Measurements from ENCODE around the gene CES4A. TPM values are rescaled to one million over a fixed set of nuclear protein-coding genes. Genes with fewer than 3 reads are reported as not detected.

Gene CES4A
- total RNA-seq, 2 experiments from 2014 or later: 14.9 to 16.0 TPM

DNA sequence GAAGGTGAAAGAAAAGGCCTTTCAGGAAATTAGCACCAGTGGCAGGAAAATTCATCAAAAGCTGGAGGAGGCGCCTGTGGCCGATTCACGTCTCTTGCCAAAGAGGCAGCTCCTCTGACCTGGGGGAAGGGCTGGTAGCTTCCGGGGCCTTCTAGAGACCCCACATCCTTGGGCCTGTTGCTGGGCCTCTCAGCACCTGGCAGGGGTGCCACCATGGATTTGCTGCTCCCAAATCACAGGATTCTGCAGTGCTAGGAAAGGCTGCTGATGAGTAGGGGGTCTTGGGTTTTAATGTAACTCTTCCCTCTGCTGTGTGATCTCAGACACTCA is 29.0 kb downstream of the CES4A start:
- H3K4me1 Mint-ChIP-seq (ENCODE audit: low read depth): no peaks in the 10 kb centered on the region
- intact Hi-C loops (cut with DNase I, micrococcal nuclease): loop anchor here (2.0 to 10.0 kb wide), 3 partner anchors 83 to 170 kb away; partner anchors contain the start of gene MATCAP1 (in 1 of the 2)
- Histone ChIP-seq H3K4me1 (ENCODE audit: insufficient read depth, low read length) (peaks cover 26% of the 10 kb centered on the region), H3K4me3 (ENCODE audit: low read length) (no peak overlapping the region), H3K9me3 (ENCODE audit: control insufficient read depth in 1 of 2, insufficient read depth in 1 of 2, low read length in 2 of 2) (no peaks in the 10 kb centered on the region), H3K36me3 (ENCODE audit: insufficient read depth, low read length) (no peaks in the 10 kb centered on the region), H3K27me3 (ENCODE audit: control insufficient read depth in 1 of 2, insufficient read depth in 2 of 2, low read length in 2 of 2) (peaks cover 0 to 2% of the 10 kb centered on the region in 2 experiments), H3K27ac (ENCODE audit: low read depth in 1 of 2, low read length in 2 of 2) (no peak overlapping the region)
- TF ChIP-seq CTCF (IDR thresholded peaks at IDR 0.05): no peak
- CTCF ChIA-PET: interaction anchor here (0.6 to 3.0 kb wide), 18 partner anchors 10 to 180 kb away, joined by 3 to 43 read pairs (median 4); partner anchors contain the start of genes CBFB, E2F4, FBXL8 and PHAF1
- no peak for ATAC-seq (ENCODE audit: poor library complexity)
- POLR2A ChIA-PET: interaction anchor here (0.9 to 2.4 kb wide), 10 partner anchors 12 to 206 kb away, joined by 3 to 32 read pairs (median 5); partner anchors contain the start of genes B3GNT9, CBFB, FBXL8 and MATCAP1
- H3K27ac Mint-ChIP-seq: no peak overlapping the region
- DNase-seq: no peak
- H3K4me3 Mint-ChIP-seq: peak overlapping the region; percentile 1
- no peaks in the 10 kb centered on the region for H3K36me3 Mint-ChIP-seq (ENCODE audit: low read depth)
- H3K9me3 Mint-ChIP-seq: no peaks in the 10 kb centered on the region
- no peaks in the 10 kb centered on the region for H3K27me3 Mint-ChIP-seq

- DNase-seq (peak; percentile 74 to 93 (median 79)), ATAC-seq (ENCODE audit: poor library complexity) (peak; percentile 90)
- Mint-ChIP-seq H3K9me3 (no peaks in the 10 kb centered on the region), H3K36me3 (ENCODE audit: low read depth) (no peaks in the 10 kb centered on the region), H3K27me3 (no peaks in the 10 kb centered on the region), H3K4me1 (ENCODE audit: low read depth) (no peaks in the 10 kb centered on the region), H3K27ac (no peak overlapping the region), H3K4me3 (peak overlapping the region; percentile 1)
- Histone ChIP-seq H3K9me3 (ENCODE audit: control insufficient read depth in 1 of 2, insufficient read depth in 1 of 2, low read length in 2 of 2) (no peaks in the 10 kb centered on the region), H3K27ac (ENCODE audit: low read depth in 1 of 2, low read length in 2 of 2) (no peak overlapping the region), H3K4me3 (ENCODE audit: low read length) (no peak overlapping the region), H3K36me3 (ENCODE audit: insufficient read depth, low read length) (no peaks in the 10 kb centered on the region), H3K27me3 (ENCODE audit: control insufficient read depth in 1 of 2, insufficient read depth in 2 of 2, low read length in 2 of 2) (peaks cover 0 to 2% of the 10 kb centered on the region in 2 experiments), H3K4me1 (ENCODE audit: insufficient read depth, low read length) (peaks cover 26% of the 10 kb centered on the region)
- CTCF ChIA-PET: interaction anchor here (0.6 to 3.0 kb wide), 25 partner anchors 10 to 180 kb away, joined by 3 to 43 read pairs (median 4); partner anchors contain the start of genes B3GNT9, CBFB, E2F4 and FBXL8
- POLR2A ChIA-PET: interaction anchor here (0.9 to 2.4 kb wide), 10 partner anchors 11 to 206 kb away, joined by 3 to 32 read pairs (median 5); partner anchors contain the start of genes B3GNT9, CBFB, FBXL8 and MATCAP1
- intact Hi-C loops (cut with DNase I, micrococcal nuclease): loop anchor here (1.0 to 10.0 kb wide), 5 partner anchors 83 to 169 kb away; partner anchors contain the start of gene MATCAP1 (in 1 of the 2)
- TF ChIP-seq CTCF (IDR thresholded peaks at IDR 0.05): peak; percentile 50
These were observed 29.6 kb downstream of the CES4A start for GRCh38 chr16:67017810-67018488.

GRCh38 chr16:67019171-67019570 is 30.8 kb downstream of the CES4A start:
- POLR2A ChIA-PET: interaction anchor here (0.6 to 2.4 kb wide), 4 partner anchors 9 to 140 kb away, joined by 3 to 32 read pairs (median 10); partner anchors contain the start of genes CBFB, FBXL8 and TRADD
- intact Hi-C loops (cut with DNase I, micrococcal nuclease): loop anchor here (5.0 to 10.0 kb wide), 2 partner anchors 166 to 168 kb away; partner anchors contain the start of gene MATCAP1 (in 1 of the 2)
- H3K4me1 Mint-ChIP-seq (ENCODE audit: low read depth): no peaks in the 10 kb centered on the region
- DNase-seq: no peak
- no peaks in the 10 kb centered on the region for H3K9me3 ChIP-seq (ENCODE audit: control insufficient read depth in 1 of 2, insufficient read depth in 1 of 2, low read length in 2 of 2)
- H3K36me3 ChIP-seq (ENCODE audit: insufficient read depth, low read length): no peaks in the 10 kb centered on the region
- no peak overlapping the region for H3K4me3 ChIP-seq (ENCODE audit: low read length)
- H3K9me3 Mint-ChIP-seq: no peaks in the 10 kb centered on the region
- peaks cover 16% of the 10 kb centered on the region for H3K4me1 ChIP-seq (ENCODE audit: insufficient read depth, low read length)
- peaks cover 0 to 2% of the 10 kb centered on the region in 2 experiments for H3K27me3 ChIP-seq (ENCODE audit: control insufficient read depth in 1 of 2, insufficient read depth in 2 of 2, low read length in 2 of 2)
- H3K4me3 Mint-ChIP-seq: no peak overlapping the region
- CTCF ChIA-PET: interaction anchor here (1.8 to 3.0 kb wide), 4 partner anchors 8 to 137 kb away, joined by 7 to 43 read pairs (median 14); partner anchors contain the start of gene CBFB
- ATAC-seq (ENCODE audit: poor library complexity): no peak
- no peak overlapping the region for H3K27ac ChIP-seq (ENCODE audit: low read depth in 1 of 2, low read length in 2 of 2)
- H3K27ac Mint-ChIP-seq: no peak overlapping the region
- TF ChIP-seq CTCF (IDR thresholded peaks at IDR 0.05): no peak
- no peaks in the 10 kb centered on the region for H3K27me3 Mint-ChIP-seq
- H3K36me3 Mint-ChIP-seq (ENCODE audit: low read depth): no peaks in the 10 kb centered on the region
